HG02981 (cell line): ENCODE measurements around the gene DNAJA2.
"Not testable (repeated sequence)": the region's sequence is repeated elsewhere in the genome, so short reads cannot be mapped to it uniquely, and the experiment has no call there.

Source experiments
- ATAC-seq: cut with Tn5 transposase; IDR thresholded peaks from one replicate; pipeline ENCODE4 v1.9.1; 2021; ENCODE audit warnings: mild to moderate bottlenecking, moderate library complexity; ENCODE audit not compliant: unreplicated experiment

The DNAJA2 gene

GRCh38 chr16:46975908-46976470, 2.5 kb upstream of the DNAJA2 start:
- ATAC-seq, result no peak

- no peak for ATAC-seq
These were observed 1.7 kb upstream of the DNAJA2 start for GRCh38 chr16:46975165-46975564.

DNA sequence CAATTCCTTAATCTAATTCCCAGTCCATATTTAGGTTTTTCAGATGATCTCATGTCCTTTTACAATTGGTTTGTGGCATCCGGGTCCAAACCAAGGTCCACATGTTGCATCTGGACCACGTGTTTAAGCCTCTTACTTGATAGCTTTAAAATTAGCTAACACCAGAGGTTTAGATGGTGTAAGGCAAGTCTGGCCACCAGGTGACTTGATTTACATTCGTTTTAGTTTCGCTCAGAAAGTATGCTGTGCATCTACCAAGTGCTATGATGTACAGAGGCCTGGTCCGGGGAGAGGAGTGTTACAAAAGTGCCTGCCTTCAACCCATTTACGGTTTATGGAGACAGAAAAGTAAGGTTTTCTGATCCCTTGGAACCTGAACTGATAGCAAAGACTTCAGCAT, 878 bp upstream of the DNAJA2 start:
- no peak for ATAC-seq

DNA sequence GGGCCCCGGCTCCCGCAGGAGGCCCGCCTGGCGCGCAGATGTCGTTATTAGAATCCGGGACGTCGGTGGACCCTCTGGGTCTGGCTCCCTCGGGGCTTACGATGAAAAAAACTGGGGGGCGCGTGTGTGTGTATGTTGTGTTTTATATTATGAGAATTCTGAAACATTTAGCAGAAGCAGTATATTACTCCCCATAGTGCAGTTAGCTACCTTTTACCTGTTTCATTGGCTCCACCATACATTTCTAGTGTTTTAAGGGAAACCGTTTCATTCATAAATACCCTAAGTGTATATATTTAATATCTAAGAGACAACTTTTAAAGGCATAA, 486 bp upstream of the DNAJA2 start:
- ATAC-seq, result no peak

DNA sequence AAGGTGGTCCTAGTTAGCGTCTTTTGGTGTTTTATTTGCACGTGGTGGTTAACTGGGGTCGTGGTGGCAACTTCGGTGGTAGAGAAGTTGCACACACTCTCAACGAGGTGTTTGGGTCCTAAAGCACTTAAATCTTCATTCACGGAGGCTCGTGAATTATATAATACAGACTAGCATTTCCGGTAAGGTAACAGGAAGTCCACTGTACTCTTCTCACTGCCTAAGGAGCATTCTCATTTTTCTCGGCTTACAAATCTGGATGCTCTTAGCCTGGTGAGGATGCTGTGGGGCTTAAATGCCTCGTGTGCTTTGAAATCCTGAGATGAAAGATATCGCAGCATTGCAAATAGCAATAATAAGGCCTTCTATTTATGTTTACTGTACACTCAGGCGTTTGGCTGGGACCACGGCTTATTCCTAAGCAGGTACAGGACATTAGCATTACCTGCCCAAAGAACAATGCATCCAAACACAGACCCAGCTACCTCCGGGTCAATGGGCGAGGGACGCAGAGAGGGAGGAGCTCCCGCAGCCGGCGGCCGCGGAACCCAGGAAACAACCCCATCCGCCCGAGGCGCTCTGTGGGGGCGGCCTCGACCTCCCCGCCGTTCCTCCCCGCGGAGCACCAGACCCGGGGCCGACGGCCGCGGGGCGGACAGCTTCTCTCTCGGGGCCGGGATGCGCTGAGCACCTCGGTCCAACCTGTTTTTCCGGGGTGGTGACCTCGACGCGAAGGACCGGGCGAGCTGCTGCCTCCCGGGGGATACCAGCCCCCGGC, 856 bp downstream of the DNAJA2 start:
- peak; percentile 35 for ATAC-seq

- no peak for ATAC-seq
These were observed 2.2 kb downstream of the DNAJA2 start for GRCh38 chr16:46971271-46971670.

DNA sequence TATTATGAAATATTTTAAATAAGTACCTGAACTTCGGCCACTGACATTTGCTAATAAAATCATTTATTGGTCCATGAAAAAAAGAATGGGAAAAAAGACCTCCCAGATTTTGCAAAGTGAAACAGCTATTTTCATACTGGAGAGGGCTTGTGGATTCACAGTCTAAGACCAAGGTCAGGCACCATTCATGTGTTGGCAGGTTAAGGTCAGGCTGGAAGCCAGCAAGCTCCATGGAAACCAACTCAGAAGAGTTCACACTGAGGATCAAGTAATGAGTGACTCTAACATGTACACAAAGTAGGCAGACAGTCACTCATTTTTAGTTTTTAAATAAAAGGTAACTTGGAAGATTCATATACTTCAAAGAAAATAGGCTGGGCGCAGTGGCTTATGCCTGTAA, 3.4 kb downstream of the DNAJA2 start:
- no peak for ATAC-seq

GRCh38 chr16:46968063-46968435, 5.4 kb downstream of the DNAJA2 start:
- ATAC-seq, result no peak

GRCh38 chr16:46962629-46963028, 10.8 kb downstream of the DNAJA2 start:
- ATAC-seq, result no peak

GRCh38 chr16:46961373-46962353, 11.8 kb downstream of the DNAJA2 start:
- peak; percentile 97 for ATAC-seq

DNA sequence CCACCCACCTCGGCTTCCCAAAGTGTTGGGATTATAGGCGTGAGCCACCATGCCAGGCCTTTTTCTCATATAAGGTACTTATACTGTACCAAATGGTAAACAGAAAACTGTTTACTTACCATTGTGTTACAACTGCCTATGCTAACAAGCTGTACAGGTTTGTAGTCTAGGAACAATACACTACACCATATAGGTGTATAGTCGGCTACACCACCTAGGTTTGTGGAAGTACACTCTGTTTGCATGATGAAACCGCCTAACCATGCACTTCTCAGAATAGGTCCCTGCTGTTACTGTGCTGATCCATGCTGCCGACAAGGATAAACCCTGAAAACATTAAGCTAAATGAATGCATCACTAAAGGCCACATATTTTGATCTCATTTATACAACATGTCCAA, 18.9 kb downstream of the DNAJA2 start:
- ATAC-seq, result no peak

DNA sequence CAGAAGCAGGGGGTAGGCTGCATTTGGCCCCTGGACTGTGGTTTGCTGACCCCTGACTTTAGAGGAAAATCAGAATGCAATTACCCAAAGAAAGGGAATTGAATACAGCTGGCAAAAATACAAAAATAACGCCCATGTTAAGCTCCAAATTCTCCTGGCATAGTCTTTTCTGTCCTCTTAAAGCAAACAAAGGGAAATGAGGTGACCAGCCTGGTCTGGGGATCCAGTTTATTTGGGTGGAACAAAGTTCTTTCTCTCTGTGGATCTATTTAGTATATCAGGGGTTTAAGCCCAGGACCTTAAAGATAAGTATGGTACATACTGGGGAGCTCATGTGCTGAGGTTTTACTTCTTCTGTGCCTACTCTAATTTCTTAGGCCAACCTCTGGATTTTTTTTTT, 23.5 kb downstream of the DNAJA2 start:
- ATAC-seq, result no peak

DNA sequence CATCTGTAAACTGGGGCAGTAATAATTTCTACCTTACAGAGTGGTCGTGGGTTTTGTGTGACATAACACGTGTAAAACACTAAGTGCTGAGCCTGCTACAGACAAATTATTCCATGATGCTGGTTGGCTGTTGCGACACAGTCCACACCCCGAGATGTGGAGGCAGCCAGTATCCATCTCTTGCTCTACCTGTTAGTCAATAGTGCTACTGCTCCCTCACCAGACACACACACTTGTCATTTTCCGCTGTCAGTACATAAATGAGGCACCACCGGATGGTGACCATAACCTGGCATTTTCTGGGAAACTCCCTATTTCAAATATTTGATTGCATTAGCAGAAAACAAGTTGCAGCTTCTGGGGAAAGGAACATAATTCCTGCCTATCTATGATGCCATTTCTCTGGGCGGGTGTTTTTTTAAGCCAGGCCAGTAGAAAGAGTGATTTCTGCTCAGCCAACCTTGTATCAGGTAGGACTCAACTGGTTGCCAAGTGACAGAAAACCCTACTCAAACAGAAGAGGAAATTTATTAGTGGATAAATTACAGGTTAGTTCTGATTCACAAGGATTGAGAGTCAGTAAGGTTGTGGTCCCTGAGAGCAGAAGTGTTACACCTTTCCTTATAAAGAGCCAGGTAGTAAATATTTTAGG, 24.1 kb downstream of the DNAJA2 start:
- ATAC-seq, result no peak

DNA sequence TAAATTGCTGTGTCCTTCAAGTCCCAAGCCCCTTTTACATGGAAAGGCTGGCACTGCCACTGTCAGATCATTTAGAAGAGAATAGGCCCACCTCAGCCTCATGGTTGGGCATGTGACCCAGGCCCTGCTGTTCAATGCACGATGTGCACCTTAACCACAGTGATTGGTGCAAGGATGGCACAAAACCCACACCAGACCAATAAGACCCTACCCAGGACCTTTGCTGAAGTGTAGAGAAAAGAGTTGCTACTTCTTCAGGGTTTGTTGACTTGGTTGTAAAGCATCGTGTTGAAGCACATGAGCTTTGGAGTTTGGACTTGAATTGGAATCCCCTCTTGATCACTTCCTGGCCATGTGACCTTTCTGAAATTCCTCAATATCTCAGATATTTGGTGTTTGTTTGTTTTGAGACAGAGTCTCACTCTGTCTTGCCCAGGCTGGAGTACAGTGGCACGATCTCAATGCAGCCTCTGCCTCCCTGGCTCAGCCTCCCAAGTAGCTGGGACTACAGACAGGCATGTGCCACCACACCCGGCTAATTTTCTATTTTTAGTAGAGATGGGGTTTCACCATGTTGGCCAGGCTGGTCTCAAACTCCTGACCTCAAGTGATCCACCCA, 24.8 kb downstream of the DNAJA2 start:
- no peak for ATAC-seq

GRCh38 chr16:46947900-46948547, 25.4 kb downstream of the DNAJA2 start:
- peak; percentile 57 for ATAC-seq

GRCh38 chr16:46944713-46945112, 28.8 kb downstream of the DNAJA2 start:
- ATAC-seq, result not testable (repeated sequence)

- no peak for ATAC-seq
These were observed 35.9 kb downstream of the DNAJA2 start for GRCh38 chr16:46937536-46937935.

- ATAC-seq, result no peak
These were observed 40.7 kb downstream of the DNAJA2 start for GRCh38 chr16:46932802-46933201.

DNA sequence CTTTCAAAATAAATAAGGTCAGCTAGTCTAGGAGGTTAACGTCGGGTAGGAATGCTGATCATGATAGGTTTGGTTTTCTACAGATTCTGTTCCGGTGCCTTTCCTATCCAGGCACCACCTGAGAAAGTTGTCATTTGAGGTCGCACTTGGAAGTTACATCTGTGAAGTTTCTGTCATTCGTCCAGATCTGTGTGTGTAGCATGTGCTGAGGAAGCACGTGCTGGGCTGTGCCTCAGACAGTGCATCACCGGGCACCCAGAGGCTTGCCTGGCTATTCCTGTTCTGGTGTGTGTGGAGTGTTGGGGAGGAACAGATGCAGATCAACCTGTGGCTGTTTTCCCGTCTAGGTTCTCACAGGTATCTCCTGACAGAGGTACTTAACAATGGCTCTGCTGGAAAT, 42.6 kb downstream of the DNAJA2 start:
- ATAC-seq, result no peak
